NCI-H1092 treated with DMSO at 0.1 percent for 48 hours (cell line): Measurements from ENCODE around the gene IPO4.
"Not testable (repeated sequence)": the region's sequence is repeated elsewhere in the genome, so short reads cannot be mapped to it uniquely, and the experiment has no call there.

ENCODE experiments used
- DNase-seq: peaks from one replicate; lab custom pipeline; 2025; lab: John Stamatoyannopoulos, UW

The IPO4 gene

DNA sequence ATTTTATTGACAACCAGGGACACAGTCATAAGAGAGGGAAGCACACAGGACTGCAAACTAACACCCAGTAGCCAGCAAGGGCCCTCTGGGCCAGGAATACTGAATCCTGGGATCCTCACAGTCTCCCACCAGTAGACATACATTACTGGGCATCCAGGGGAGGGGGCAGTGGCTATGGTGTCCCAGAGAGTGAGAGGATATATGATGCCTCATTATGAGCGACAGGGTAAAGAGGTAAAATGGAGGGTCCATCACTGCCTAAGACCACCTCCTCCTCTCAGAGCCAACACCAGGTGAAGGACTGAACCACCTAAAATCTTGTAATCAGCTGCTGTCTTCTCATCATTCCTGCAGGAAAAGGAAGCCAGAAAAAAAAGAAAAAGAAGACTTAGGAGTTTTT, 28.3 kb upstream of the IPO4 start:
- DNase-seq, result not testable (repeated sequence)

DNA sequence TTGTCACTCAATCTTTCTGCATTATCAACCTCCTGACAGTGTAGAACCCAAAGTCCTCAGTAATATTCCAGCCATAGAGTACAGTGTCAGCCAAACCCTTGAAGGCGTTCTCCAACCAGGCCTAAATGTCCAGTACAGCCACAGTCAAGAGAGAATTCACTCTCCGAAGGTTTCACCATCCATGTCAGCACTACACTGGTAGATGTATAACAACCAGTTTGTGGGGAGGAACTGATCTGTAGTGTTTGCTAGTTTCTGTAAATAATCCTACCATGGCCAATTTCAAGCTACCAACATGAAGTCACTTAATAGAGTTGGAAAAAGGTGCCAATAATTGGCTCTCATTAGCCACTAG, 27.7 kb upstream of the IPO4 start:
- DNase-seq, result no peak

DNA sequence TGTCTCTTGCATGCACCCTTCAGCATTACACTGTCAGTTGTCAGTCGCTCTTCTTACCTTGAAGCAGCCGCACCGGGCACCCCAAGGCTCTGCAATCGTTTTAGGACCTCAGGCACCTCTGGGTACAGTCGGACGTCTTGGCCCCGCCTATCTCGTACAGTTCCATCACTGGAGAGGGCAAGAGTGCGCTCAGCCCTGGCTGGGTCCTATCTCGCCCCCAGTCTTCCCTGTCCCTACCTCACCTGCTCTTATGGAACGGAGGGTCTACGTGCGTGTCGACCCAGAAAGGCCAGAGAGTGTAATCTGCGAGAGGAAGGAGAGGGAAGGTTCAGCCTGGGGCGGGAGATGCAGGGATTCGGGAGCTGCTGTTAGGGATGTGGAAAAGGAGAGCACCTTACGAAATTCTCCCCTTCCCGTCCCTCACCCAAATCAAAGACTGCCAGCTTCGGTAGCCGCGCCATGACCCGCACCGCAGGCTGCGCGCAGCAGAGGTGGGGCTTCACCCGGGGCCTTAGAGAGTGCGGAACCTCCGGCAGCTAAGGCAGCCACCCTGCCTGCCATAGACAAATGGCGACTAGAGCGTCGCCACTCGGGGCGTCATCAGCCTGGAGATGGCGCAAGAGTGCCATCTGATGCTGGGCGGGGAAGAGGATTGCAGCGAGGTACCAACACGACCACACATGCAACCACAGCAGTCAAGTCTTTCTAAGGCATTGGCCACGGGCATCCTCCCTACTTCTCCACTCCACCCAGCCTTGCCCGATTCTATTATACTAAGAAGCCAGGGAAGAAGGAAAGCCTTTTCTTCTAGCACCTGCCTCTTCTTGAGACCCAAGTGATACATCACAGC, 27.1 kb upstream of the IPO4 start, which contains the start of gene MDP1:
Gene MDP1, minus strand, starts transcription at position 572 of the 850 bp plus-strand sequence. Its CDS starts 111 bp downstream, at position 461.
- peak; percentile 92 for DNase-seq

DNA sequence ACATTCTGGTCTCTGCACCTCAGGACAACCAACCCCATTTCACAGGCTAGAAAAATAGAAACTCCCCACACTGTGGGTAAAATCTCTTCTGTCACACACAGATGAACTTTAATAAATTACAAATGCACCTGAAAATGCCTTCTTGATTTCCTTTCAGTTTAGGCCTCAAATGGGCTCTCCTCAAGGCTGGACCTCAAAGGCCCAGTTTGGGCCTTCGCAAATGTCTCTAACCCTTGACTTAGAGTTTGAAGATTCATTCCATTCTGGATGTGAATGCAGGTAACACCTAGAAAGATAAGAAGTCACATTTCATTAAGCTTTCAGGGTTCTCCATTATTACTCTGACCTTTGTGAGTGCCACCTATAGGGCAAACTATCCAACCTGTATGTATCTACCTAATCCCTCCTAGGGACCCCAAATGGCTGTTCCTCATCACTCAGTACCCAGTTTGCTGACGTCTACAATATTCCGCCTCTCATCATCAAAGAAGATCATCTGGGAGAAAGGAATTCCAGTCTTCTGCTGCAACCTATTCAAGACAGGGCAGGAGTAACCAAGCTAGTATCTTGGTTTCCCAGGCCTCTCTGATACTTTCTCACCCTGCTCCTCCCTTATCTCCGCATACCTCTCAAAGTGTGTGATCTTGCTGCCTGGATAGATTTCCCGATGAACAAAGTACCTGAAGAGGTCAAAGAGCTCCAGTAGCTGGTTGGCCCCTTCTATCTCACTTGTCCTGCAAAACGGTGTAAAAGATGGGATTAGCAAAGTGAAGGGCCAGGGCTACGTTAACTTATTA, 25.4 kb upstream of the IPO4 start:
- no peak for DNase-seq

DNA sequence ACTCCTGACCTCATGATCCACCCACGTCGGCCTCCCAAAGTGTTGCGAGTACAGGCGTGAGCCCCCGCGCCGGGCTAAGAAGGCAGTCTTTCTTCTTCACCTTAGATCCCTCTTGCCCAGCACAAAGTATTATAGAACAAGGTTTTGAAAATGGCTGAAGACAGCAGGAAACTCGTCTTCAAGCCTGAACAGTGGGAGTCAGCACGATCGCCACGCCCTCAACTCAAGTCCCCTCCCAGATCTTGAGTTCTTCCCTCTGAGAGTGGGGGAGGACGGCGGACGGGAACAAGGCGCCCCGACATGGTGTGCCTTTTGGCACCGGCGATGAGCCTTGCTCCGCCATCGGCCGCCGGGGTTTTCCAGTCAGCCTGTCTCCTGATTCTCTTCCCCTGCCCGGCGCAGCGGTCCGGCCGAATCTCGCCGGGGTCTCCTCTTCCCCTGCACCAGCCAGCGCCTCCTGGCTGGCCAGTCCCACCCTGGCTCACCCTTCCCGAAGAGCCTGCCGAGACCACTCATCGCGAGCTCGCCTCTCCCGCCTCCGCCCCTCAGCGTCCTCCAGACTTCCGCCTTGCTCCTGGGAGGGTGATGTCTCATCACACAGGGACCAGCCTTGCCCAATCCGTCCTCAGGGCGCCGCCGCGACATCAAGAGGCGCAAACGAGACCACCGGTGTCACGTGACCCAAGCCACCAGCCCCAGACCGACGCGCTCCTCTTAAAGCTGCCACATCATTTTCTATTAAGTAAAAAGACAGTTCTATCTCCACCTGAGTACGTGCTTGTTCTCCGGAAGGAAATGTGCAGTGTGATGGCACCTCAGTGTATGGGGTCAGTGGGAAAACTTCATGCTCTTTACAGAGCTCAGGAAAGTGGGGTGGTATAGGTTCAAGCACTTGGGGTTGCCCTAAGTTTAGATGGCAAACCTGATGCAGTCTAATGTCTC, 24.6 kb upstream of the IPO4 start, which contains the start of gene CHMP4A:
Gene CHMP4A, minus strand, starts transcription at position 565 of the 942 bp plus-strand sequence. Its CDS starts 49 bp downstream, at position 516.
- DNase-seq, result peak; percentile 97

DNA sequence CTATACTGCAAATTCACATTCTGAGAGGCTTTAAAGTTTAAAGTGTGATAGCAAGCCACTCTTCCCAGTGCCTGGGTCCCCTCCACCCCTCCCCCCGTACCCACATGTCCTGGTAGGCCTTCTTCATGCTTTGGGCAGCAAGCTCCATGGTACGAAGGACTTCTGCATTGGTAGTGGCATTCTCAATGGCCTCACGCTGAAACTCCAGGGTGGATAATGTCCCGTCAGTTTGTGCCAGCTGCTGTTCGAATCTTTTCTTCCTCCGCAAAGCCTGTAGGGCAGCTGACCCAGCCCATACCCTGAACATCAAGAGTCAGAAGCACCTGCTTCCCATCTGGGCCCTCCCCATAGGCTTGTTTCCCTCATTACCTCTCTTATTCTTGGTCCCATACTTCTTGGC, 22.7 kb upstream of the IPO4 start:
- DNase-seq, result no peak

DNA sequence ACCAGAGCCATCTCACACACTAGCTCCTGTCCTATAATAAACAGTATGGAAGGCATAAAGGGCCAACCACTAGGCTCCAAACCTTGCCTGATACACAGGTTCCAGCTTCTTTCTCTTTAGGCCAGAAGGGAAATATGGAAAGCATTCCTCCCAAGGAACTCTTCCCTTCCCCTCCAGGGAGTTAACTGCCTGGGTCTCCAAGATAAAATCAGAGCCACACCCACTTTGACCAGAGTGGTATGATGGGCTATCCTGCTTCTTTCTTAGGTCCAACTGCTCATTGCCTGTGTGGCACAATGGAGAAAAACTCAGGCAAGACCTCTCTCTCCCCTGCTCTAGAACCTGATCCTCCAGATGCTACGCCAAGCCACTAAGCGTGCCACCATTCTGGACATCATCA, 19.0 kb upstream of the IPO4 start:
- no peak for DNase-seq

DNA sequence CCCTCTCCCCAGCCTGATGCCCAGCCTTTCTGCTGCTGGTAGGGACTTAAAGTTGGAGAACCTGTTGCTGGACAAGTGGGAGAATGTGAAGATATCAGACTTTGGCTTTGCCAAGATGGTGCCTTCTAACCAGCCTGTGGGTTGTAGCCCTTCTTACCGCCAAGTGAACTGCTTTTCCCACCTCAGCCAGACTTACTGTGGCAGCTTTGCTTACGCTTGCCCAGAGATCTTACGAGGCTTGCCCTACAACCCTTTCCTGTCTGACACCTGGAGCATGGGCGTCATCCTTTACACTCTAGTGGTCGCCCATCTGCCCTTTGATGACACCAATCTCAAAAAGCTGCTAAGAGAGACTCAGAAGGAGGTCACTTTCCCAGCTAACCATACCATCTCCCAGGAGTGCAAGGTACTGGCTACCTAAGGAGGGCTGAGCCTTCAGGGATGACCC, 18.5 kb upstream of the IPO4 start:
- no peak for DNase-seq

DNA sequence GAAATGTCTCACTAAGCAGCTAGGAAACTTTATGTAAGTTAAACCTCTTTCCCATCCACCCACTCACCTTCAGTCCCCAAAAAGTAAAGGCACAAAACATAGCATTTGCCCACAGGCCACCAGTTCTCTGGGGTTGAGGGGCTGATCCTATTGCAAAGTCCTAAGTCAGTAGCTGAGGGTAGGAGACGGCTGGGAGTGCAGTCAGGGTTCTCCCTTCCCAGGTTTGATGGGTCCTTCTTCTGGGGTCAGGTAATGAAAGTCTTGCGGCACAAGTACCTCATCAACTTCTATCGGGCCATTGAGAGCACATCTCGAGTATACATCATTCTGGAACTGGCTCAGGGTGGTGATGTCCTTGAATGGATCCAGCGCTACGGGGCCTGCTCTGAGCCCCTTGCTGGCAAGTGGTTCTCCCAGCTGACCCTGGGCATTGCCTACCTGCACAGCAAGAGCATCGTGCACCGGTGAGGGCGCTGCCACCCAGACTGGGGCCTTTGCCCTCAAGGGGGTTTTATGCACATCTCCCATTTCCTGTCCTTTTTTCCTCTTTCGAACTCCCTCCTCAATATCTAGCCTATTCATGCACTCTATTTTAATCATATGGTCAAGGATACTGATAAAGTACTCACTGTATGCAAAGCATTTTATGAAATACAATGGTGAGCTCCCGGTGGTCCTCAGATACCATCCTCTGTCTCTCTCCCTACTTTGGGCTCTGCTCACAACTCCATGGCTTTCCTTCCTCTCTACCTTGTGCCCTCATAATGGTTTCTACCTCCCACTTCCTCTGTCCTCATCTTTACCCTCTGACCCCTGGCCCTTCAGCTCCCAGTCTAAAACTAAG, 17.9 kb upstream of the IPO4 start:
- DNase-seq, result no peak

DNA sequence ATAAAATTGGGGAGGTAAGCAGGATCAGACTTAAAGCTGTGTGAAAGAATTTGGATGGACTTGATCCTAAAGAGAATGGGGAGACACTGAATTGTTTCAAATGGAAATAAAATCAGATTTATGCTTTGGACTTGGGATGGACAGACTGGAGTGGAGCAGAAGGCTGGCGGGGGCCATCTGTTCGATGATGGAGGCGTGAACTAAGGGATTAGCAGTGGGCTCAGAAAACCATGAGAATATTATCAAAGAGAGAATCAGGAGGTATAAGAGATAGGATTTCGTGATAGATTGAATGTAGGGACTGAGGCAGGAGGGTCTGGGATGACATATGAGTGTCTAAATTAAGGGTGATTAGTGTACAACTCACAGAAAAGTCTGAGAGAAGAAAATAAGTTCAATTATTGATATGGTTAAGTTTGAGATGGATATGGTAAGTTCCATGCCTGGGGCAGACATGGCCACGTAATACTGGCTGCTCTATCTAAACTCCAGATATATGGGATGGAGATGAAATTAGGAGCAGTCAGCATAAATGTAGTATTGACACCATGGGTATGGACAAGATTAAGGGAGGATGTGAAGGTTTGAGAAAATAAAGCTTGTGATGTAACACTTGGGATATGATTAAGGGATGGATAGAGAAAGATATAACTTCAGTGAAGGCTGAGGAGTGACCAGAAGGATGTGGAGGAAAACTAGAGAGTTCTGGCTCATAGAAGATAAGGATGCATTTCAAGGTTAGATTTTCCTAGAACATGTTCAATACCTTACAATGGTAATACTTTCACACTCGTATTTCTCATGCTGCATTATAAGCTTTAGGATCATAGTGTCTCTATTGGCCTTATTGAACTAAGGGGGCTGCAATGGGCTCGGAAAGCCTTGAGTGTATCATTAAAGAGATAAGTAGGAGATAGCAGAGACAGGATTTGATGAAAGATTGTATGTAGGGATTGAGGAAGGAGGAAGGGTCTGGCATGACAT, 15.8 kb upstream of the IPO4 start:
- no peak for DNase-seq

DNA sequence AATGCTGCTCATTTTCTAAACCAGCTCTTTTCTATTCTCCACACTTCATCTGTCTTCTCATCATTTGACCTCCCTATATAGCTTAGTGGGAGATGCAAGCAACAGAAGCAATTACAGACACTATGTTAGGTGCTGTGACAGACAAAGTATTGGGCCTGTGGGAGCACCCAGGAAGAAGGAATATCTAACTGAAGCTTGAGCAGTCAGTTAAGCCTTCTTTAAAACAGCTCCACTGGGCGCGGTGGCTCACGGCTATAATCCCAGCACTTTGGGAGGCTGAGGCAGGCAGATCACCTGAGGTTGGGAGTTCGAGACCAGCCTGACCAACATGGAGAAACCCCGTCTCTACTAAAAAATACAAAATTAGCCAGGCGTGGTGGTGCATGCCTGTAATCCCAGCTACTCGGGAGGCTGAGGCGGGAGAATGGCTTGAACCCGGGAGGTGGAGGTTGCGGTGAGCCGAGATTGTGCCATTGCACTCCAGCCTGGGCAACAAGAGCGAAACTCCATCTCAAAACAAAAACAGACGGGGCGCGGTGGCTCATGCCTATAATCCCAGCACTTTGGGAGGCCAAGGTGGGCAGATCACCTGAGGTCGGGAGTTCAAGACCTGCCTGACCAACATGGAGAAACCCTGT, 14.8 kb upstream of the IPO4 start:
- not testable (repeated sequence) for DNase-seq

DNA sequence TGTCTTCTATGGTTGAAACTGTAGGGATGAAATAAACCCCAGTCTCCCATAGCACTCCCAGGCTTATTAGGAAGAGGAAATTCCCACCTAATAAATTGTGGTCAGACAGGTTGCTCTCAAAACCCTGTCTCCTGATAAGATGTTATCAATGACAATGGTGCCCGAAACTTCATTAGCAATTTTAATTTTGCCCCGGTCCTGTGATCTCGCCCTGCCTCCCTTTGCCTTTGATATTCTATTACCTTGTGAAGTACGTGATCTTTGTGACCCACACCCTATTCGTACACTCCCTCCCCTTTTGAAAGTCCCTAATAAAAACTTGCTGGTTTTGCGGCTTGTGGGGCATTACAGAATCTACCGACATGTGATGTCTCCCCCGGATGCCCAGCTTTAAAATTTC, 13.9 kb upstream of the IPO4 start:
- not testable (repeated sequence) for DNase-seq

DNA sequence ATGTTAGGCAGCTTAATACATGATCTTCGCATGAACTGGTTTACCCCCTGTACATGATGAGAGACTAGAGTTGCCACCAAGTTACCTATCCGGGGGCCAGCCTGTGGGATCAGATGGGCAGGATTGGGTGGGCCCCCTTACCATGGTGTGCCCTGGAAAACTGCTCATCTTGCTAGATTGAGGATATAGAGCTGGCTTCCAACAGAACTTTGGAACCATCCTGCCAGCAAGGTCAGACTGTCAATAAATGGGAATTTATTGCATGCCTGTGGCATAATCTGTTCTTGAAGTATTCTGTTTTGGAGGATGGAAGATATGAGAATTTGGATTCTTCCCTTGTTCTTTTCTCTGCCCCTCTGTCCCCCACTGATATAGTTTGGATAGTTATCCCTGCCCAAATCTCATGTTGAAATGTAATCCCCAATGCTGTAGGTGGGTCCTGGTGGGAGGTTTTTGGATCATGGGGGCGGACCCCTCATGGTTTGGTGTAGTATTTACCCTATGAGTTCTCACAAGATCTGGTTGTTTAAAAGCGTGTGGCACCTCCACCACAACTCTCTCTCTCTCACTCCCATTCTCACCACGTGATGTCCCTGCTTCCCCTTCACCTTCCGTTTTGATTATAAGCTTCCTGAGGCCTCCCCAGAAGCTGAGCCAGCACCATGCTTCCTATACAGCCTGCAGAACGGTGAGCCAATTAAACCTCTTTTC, 10.4 kb upstream of the IPO4 start:
- DNase-seq, result no peak

DNA sequence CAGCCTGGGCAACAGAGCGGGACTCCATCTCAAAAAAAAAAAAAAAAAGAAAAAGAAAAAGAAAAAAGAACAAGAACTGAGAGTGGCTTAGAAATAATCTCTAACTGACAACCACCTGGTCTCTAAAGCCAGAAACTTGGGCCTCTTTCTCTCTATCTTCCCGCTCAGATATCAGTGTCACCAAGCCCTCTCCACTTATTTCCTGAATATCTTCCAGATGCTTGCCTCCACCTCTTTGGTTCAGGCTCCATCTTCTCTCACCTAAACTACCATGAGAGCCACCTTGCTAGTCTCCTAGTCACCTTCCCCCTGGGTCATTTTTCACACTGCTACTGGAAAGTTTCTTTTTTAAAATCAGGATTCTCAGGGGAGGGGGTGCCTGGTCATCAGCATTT, 8.4 kb upstream of the IPO4 start:
- no peak for DNase-seq

DNA sequence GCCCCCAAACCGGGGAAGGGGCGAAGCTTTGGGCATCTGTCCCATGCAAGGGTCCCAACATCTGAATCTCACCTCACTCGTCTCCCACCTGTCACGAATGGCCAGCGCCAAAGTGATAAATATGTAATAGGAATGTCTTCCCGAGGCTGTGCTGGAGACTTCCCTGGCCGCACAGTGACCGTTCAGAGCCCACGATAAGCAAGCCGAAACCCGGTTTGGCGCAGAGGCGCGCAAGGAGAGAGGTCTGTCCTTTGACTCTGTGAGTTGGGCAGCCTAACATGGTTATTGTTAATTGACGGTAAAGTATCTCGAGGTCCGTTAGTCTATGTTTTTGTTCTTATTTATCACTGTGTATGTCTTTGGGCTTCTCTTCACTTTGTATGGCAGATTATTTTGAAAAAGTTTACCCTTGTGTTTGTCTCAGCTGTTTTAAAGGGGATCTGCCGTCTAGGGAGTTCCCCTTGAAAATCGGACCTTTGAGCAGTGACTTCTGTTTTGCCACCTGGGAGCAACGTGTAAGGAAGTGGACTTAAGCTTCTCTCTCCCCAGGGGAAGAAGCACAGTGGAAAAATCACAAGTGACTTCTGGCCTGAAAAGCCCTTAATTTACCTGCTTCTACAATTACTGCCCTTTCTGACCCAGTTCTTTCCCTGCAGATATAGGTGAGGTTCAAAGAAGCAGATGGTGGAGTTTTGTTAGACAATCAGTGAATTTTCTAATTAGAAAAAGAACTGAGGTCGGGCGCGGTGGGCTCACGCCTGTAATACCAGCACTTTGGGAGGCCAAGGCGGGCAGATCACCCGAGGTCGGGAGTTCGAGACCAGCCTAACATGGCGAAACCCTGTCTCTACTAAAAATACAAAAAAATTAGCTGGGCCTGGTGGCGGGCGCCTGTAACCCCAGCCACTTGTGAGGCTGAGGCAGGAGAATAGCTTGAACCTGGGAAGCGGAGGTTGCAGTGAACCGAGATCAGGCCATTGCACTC, 7.7 kb upstream of the IPO4 start:
- peak; percentile 64 for DNase-seq

DNA sequence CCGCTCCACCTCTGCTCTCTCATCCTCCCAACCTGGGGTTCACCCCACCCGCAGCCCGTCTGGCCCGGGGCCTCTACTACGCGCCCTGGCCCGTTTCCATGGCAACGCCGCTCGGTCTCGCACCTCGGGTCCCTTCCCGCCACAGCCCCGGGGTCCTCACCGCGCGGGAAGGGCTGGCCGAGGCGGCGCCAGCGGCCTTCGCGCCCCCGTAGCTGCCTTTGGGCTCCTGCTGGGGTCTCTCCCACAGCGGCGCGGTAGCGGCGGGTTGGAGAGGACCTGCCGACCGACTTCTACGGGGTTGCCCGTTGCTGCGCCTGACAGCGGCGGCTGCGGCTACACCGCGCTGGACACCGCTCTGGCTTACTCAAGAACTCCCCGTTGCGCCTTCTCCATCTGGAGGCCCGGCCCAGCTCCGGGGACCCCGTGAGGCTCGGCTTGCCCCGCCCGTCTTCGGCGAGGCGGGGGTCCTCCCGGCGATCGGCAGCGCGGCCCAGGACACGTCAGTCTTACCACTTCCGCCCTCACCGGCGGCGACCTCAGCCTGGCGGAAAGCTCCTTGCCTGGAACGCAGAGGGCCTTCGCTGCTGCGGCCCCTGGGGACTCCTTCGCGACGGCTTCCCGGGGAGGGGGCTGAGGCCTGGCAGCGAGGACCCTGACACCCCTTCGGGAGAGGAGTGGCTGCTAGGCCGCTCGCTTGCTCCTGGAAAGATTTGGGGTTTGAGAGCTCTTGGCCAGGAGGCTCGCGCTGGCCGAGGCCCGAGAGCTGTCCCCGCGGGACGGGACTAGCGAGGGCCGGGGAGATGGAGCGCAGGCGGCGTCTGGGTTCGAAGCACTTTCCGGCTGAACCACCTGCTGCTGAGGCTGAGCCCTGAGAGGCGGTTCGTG, 6.8 kb upstream of the IPO4 start, which contains the start of gene TM9SF1:
Gene TM9SF1, minus strand, starts transcription at position 256 of the 885 bp plus-strand sequence. CDS start 422 bp downstream, outside the sequence.
- DNase-seq, result peak; percentile 89
